Measurements from ENCODE around the gene BIVM. TPM values are rescaled to one million over a fixed set of nuclear protein-coding genes. Genes with fewer than 3 reads are reported as not detected.
A peak's percentile ranks its signal among the peaks of the same experiment; 100 is the strongest.

Gene BIVM
- total RNA-seq, 1 donor from 2014 or later: 7.9 TPM

GRCh38 chr13:102763741-102764140 lies 35.2 kb upstream of the BIVM start:
- FAIRE-seq: no peak
- H3K36me3 ChIP-seq (ENCODE audit: control insufficient read depth, insufficient read depth, low read length): no peaks in the 10 kb centered on the region
- TF ChIP-seq, protein P1, sequence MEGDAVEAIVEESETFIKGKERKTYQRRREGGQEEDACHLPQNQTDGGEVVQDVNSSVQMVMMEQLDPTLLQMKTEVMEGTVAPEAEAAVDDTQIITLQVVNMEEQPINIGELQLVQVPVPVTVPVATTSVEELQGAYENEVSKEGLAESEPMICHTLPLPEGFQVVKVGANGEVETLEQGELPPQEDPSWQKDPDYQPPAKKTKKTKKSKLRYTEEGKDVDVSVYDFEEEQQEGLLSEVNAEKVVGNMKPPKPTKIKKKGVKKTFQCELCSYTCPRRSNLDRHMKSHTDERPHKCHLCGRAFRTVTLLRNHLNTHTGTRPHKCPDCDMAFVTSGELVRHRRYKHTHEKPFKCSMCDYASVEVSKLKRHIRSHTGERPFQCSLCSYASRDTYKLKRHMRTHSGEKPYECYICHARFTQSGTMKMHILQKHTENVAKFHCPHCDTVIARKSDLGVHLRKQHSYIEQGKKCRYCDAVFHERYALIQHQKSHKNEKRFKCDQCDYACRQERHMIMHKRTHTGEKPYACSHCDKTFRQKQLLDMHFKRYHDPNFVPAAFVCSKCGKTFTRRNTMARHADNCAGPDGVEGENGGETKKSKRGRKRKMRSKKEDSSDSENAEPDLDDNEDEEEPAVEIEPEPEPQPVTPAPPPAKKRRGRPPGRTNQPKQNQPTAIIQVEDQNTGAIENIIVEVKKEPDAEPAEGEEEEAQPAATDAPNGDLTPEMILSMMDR (IDR thresholded peaks at IDR 0.05; ENCODE audit: insufficient read depth, low read length, severe bottlenecking): no peak
- no peak for DNase-seq (ENCODE audit: low read depth)
- no peaks in the 10 kb centered on the region for H3K27me3 ChIP-seq (ENCODE audit: control insufficient read depth, insufficient read depth, low read length)
- H3K4me3 ChIP-seq (ENCODE audit: low read depth, low read length): no peak overlapping the region

DNA sequence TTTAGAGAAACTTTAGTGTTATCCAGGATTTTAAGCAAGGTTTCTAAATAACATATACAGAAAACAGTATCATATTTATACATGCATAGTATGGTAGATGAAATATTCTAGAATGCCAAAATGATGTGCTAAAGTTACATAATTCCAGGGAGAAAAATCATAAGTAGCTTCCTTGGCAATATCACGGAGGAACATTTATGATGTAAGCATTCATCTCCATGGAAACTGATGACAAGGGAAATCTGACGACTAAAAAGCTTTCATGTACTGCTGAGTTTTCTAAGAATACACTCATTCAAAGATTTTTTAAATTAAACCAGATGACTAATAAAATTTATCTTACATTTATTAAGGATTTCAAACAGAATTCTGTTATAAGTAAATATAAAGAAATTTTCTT lies 30.0 kb upstream of the BIVM start:
- Histone ChIP-seq H3K4me3 (ENCODE audit: low read depth, low read length) (no peak overlapping the region), H3K27me3 (ENCODE audit: control insufficient read depth, insufficient read depth, low read length) (no peaks in the 10 kb centered on the region), H3K36me3 (ENCODE audit: control insufficient read depth, insufficient read depth, low read length) (no peaks in the 10 kb centered on the region)
- no peak for DNase-seq (ENCODE audit: low read depth)
- TF ChIP-seq, protein P1 (IDR thresholded peaks at IDR 0.05; ENCODE audit: insufficient read depth, low read length, severe bottlenecking): no peak
- FAIRE-seq: no peak

GRCh38 chr13:102769679-102770078 lies 29.2 kb upstream of the BIVM start:
- no peaks in the 10 kb centered on the region for H3K36me3 ChIP-seq (ENCODE audit: control insufficient read depth, insufficient read depth, low read length)
- no peak overlapping the region for H3K4me3 ChIP-seq (ENCODE audit: low read depth, low read length)
- no peak for FAIRE-seq
- DNase-seq (ENCODE audit: low read depth): peak; percentile 21
- H3K27me3 ChIP-seq (ENCODE audit: control insufficient read depth, insufficient read depth, low read length): no peaks in the 10 kb centered on the region
- TF ChIP-seq, protein P1 (IDR thresholded peaks at IDR 0.05; ENCODE audit: insufficient read depth, low read length, severe bottlenecking): no peak

DNA sequence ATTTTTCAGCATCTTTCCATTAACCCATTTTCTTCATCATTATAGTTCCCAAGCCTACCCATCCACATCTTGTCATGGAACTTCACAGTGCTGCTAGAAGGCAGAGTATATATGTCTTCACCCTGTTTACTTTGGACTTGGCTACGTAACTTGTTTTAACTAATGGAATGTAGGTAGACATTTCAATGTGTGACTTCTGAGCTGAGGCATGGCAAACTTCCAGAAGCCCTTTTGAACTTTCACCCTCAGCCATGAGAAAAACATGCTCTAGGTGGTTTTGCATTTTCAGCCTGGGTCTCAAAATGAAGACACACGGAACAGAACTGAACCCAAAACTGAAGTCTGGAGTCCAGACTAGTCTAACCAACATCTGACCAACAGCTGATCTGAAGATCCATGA lies 28.5 kb upstream of the BIVM start:
- TF ChIP-seq, protein P1 (IDR thresholded peaks at IDR 0.05; ENCODE audit: insufficient read depth, low read length, severe bottlenecking): no peak
- no peak for FAIRE-seq
- Histone ChIP-seq H3K36me3 (ENCODE audit: control insufficient read depth, insufficient read depth, low read length) (no peaks in the 10 kb centered on the region), H3K27me3 (ENCODE audit: control insufficient read depth, insufficient read depth, low read length) (no peaks in the 10 kb centered on the region), H3K4me3 (ENCODE audit: low read depth, low read length) (no peak overlapping the region)
- no peak for DNase-seq (ENCODE audit: low read depth)

DNA sequence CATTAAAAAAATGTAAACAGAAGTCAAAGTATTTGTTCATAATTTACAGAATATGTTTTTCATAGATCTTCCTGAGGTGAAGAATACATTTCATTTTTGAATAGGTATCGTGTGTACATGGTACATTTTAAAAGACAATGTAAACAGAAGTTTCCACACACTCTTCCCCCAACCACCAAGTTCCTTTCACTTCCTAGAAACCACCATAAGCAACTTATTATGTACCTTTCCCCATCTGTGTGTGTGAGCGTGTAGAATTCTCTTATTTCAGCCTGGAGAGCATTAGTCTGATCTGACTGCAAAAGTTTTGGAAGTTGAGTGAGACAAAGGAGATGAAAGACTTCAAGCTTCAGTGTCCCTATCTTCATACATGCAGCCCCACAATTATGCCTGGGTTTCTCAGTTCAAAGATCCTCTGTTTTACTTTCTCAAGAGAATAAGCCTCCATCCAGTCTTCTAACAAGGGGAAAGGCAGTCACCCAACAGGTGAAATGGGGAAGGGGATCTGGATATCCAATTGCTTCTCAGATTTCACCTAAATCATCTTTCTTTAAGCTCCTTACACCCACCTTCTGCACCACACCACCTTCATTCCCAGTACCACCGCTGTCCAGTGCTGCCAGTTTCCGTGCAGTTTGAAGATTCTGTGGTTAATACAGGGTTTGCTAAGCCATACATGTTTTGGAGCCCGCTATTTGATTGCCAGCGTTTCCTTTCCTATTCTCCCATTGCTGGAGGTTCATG lies 27.4 kb upstream of the BIVM start:
- TF ChIP-seq, protein P1 (IDR thresholded peaks at IDR 0.05; ENCODE audit: insufficient read depth, low read length, severe bottlenecking): no peak
- Histone ChIP-seq H3K36me3 (ENCODE audit: control insufficient read depth, insufficient read depth, low read length) (no peaks in the 10 kb centered on the region), H3K27me3 (ENCODE audit: control insufficient read depth, insufficient read depth, low read length) (no peaks in the 10 kb centered on the region), H3K4me3 (ENCODE audit: low read depth, low read length) (no peak overlapping the region)
- FAIRE-seq (no peak), DNase-seq (ENCODE audit: low read depth) (no peak)

- no peak for FAIRE-seq
- H3K36me3 ChIP-seq (ENCODE audit: control insufficient read depth, insufficient read depth, low read length): no peaks in the 10 kb centered on the region
- DNase-seq (ENCODE audit: low read depth): no peak
- TF ChIP-seq, protein P1 (IDR thresholded peaks at IDR 0.05; ENCODE audit: insufficient read depth, low read length, severe bottlenecking): no peak
- no peak overlapping the region for H3K4me3 ChIP-seq (ENCODE audit: low read depth, low read length)
- no peaks in the 10 kb centered on the region for H3K27me3 ChIP-seq (ENCODE audit: control insufficient read depth, insufficient read depth, low read length)
These were observed 26.9 kb upstream of the BIVM start for GRCh38 chr13:102772042-102772425.

Measured in bronchial epithelial cell (primary cell).